GM19238 (cell line): ENCODE data around the gene KPNA3.
"Not testable (repeated sequence)": the region's sequence is repeated elsewhere in the genome, so short reads cannot be mapped to it uniquely, and the experiment has no call there.

ENCODE experiments used
- DNase-seq: peaks from one replicate; pipeline ENCODE4 v3.0.0; 2011; ENCODE audit warnings: low spot score; ENCODE audit not compliant: insufficient read length

The KPNA3 gene

GRCh38 chr13:49806126-49806536 is 13.6 kb upstream of the KPNA3 start:
- DNase-seq = no peak

GRCh38 chr13:49803047-49803446 is 10.6 kb upstream of the KPNA3 start:
- DNase-seq = not testable (repeated sequence)

GRCh38 chr13:49802426-49802825 is 9.9 kb upstream of the KPNA3 start:
- no peak for DNase-seq

GRCh38 chr13:49791711-49792549 is 552 bp downstream of the KPNA3 start:
- peak; percentile 47 for DNase-seq

- peak; percentile 17 for DNase-seq
Observed at GRCh38 chr13:49791315-49791710, 1.2 kb downstream of the KPNA3 start.

- DNase-seq = no peak
Observed at GRCh38 chr13:49789968-49790367, 2.5 kb downstream of the KPNA3 start.

GRCh38 chr13:49786401-49787008 is 6.0 kb downstream of the KPNA3 start:
- DNase-seq = no peak

- no peak for DNase-seq
Observed at GRCh38 chr13:49784886-49785570, 7.5 kb downstream of the KPNA3 start.

- DNase-seq = no peak
Observed at GRCh38 chr13:49783865-49784264, 8.6 kb downstream of the KPNA3 start.

- no peak for DNase-seq
Observed at GRCh38 chr13:49782784-49783183, 9.7 kb downstream of the KPNA3 start.

GRCh38 chr13:49781806-49782205 is 10.7 kb downstream of the KPNA3 start:
- DNase-seq = no peak

GRCh38 chr13:49779721-49780120 is 12.8 kb downstream of the KPNA3 start:
- DNase-seq = no peak

- DNase-seq = no peak
Observed at GRCh38 chr13:49777746-49778614, 14.5 kb downstream of the KPNA3 start.

GRCh38 chr13:49776871-49777270 is 15.6 kb downstream of the KPNA3 start:
- DNase-seq = no peak

GRCh38 chr13:49774376-49775005 is 18.0 kb downstream of the KPNA3 start:
- no peak for DNase-seq

- DNase-seq = no peak
Observed at GRCh38 chr13:49772828-49773227, 19.7 kb downstream of the KPNA3 start.

- not testable (repeated sequence) for DNase-seq
Observed at GRCh38 chr13:49761811-49762210, 30.7 kb downstream of the KPNA3 start.

GRCh38 chr13:49760558-49760957 is 31.9 kb downstream of the KPNA3 start:
- no peak for DNase-seq

- DNase-seq = no peak
Observed at GRCh38 chr13:49759503-49759902, 33.0 kb downstream of the KPNA3 start.

GRCh38 chr13:49756263-49756662 is 36.2 kb downstream of the KPNA3 start:
- no peak for DNase-seq

- DNase-seq = no peak
Observed at GRCh38 chr13:49754146-49754545, 38.3 kb downstream of the KPNA3 start.
